CD4-positive, alpha-beta T cell treated with Interleukin-6 at 100 ng/mL for 8 hours (primary cell): ENCODE measurements around the gene DDI1.

ENCODE experiments used
- DNase-seq: peaks from one replicate; pipeline ENCODE4 v3.0.0-alpha.2; 2020; ENCODE audit warnings: mixed read lengths, low spot score

DDI1 gene

DNA sequence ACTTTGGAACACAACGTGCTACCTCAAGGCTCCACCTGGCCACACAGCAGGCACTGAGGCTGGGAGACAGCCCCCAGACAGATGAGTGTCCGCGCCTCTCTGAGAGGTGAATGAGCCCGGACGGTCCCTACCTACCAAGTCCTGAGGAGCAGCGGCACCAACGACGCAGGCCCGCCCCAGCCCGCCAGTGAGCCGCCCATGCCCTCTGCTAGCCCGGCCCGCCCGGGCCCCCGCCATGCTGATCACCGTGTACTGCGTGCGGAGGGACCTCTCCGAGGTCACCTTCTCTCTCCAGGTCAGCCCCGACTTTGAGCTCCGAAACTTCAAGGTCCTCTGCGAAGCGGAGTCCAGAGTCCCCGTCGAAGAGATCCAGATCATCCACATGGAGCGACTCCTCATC lies at the start of gene DDI1:
TSS of gene DDI1 (plus strand) at position 53 of the 400 bp plus-strand sequence. CDS start at position 236, 183 bp downstream.
- no peak for DNase-seq

- no peak for DNase-seq
These were observed 48.5 kb upstream of the DDI1 start for GRCh38 chr11:103987629-103988594.

- DNase-seq, result no peak
These were observed 47.9 kb upstream of the DDI1 start for GRCh38 chr11:103988595-103988969.

DNA sequence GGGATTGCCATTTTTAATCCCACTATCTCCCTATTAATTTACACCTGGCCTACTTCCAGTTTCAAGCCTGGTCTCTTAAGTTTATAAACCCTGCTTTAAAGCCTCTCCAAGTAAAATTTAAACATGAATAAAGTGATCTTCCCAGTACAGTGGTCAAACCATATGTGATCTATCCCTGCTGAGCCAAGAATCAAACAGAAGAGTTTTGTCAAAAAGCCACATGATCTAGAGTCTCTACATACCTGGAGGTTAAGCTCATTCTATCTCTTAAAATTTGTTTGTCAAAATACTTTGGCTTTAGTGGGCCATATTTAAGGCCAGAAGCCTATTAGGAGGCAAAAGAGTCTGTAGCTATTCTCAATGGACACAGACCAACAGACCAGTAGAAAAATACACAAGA lies 42.9 kb upstream of the DDI1 start:
- no peak for DNase-seq

GRCh38 chr11:103994094-103994493 lies 42.3 kb upstream of the DDI1 start:
- no peak for DNase-seq

DNA sequence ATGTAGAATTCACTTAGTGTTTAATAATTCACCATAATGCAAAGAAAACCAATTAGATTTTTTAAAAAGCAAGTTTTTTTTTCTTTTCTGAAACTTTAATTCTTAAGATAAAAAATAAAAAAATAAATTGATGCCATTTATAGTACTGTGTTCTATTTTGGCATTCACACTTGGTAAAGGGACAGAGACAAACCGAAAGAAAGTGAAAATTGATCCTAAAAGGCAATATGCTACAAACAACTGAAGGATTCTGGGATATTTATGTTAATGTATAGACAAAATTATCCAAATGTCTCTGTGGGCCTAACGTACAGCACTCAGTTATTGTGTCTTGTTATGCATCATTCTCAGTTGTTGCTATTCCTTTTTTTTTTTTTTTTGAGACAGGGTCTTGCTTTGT lies 41.9 kb upstream of the DDI1 start:
- no peak for DNase-seq

DNA sequence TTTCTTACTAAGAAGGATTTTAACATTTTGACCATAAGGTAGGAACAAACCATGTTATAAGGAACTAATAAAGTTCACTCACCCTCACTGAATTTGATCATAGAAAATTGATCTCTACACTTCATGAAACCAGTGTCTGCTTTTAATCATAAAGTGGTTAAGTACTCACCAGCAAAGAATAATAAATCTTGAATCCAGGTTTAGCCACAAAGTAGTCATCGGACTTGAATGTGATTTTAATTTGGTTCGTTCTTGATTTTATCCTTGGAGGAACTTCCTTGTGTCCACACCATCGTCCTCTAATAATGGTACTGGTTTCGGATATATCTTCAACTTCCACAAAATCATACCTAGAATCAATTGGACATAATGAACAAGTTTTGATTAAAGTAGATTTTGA lies 40.5 kb upstream of the DDI1 start:
- DNase-seq, result no peak

DNA sequence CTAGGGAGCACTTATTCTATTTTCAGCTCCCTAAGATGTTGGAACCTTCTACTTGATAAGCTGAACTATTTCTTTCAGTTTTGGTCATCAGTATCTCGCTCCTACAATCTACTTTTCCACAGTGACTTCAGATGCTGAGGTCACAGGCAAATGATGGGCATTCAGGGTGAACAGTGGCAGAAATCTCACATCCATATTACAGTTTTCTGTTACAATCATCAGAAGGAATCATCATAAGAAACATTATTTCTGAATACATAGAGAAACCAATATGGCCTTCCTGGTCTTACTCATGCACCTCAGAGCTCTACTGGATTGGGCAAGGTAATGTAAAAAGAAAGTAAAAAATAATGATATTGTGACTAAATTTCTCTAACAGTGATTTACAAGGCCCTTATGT lies 39.4 kb upstream of the DDI1 start:
- DNase-seq, result no peak

DNA sequence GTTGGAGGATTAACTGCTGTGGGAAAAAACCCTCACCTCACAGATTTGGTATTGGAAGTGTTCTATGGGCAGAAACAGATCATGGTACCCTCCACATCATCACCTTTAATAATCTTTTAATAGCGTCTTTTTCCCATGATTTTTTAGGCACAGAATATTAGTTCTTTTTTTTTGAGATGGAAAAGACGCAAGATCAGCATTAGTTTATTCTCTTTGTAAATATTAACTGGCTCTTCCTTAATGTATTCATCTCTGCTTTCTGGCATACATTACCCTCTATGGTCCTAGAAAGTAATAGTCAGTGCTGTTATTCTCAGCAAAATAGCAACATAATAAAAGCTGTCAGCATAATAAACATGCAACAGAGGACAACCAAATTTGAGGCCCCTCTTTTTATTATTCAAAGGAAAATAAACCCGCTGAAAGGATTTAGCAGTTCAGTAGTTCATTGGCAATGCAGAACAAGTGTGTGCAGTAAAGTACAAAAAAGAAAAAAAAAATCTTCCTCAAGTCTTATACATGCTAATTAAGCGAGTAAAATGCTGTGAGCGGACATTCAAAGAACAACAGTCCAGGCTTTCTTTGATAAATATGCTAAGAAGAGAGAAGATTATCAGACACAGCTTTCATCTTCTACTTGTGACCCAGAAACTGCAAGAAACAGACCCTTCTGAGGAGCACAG lies 37.5 kb upstream of the DDI1 start:
- DNase-seq, result no peak

GRCh38 chr11:104000798-104001197 lies 35.6 kb upstream of the DDI1 start:
- no peak for DNase-seq

GRCh38 chr11:104001561-104002056 lies 34.8 kb upstream of the DDI1 start:
- no peak for DNase-seq

DNA sequence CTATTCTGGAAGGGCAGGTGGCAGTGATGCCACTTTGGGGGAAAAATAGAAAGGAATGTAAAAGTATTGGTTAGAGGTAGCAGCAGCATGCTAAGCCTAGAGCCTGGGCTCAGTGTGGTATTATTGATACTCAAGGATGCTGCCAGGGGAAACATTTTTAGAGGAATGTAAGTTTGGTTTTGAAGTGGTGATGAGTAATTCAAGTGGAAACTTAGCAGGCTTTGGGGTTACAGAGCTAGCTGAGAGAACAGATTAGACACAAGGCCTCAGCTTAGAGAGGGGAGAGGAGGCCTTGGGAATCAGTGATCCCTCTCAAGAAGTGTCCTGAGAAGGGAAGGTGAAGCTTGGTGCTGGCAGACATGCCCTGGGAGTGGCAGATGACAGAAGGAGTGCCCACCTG lies 32.9 kb upstream of the DDI1 start:
- DNase-seq, result no peak

GRCh38 chr11:104005234-104005855 lies 31.1 kb upstream of the DDI1 start:
- no peak for DNase-seq

DNA sequence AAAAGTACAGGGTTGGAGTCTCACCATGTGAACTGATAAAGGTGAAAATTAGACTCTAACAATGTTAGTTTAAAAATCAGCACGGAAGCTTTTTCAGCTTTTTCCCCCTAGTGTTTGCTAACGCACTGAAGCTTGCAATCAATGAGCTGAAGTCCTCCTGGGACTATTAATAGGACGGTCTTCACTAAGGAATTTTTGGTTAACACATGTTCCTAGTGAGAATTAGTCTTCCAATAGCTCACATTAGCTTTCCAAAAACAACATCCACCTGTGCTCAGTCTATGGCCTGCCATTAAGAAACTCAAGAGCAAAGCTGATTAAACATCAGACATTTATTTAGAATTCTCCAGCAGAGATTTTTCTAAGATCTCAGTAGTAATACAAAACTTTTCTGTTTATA lies 26.7 kb upstream of the DDI1 start:
- no peak for DNase-seq

DNA sequence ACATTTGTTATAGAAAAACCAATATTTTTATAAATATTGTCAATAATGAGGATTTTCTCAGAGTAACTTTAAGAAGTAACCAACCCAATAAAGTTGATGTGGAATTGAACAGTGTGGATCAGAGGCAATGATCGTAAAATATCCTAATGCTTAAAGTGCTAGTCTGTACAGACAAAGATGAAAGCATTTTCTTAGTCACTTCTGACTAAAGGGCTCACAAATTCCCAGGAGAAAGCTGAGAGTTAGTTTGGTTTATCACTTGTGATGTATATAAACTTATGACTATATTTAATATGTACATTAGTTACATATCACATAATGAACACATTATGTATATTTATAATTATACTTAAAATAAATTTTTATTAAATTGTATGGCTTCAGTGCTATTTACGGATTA lies 25.4 kb upstream of the DDI1 start:
- no peak for DNase-seq

DNA sequence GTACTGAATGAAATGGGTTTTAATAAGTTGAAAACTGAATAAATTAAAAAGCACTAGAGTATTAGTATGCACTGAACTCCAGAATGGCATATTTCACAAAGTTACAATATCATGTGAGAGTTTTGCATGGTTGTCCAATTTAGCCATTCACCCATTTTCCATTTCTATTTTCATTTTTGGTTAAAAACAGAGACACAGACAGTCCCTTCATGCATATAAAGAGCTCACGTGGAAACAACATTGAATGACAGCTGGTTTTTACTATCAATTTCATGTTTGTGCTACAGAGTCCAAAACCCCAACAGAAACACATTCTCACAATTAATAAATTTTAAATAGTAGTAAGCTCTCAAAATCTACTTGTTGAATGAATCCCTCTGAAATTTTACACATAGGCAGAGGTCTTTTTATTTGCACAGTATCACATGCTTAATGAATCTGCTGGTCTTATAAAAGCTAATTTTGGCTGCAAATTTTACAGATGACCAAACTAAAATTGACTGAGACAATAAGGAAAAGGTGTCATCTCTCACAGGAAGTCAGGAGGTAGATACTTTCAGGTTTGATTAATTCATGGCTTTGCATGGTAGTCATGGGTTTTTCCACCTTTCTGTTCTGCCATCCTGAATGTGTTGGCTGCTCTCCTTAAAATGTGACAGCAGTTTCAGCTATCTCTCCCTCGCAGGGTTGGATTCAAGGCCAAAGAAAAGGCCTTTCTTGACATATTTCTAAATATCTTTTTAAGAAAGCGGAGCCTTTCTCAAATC lies 20.6 kb upstream of the DDI1 start:
- DNase-seq, result no peak

GRCh38 chr11:104024572-104024971 lies 11.9 kb upstream of the DDI1 start:
- no peak for DNase-seq

DNA sequence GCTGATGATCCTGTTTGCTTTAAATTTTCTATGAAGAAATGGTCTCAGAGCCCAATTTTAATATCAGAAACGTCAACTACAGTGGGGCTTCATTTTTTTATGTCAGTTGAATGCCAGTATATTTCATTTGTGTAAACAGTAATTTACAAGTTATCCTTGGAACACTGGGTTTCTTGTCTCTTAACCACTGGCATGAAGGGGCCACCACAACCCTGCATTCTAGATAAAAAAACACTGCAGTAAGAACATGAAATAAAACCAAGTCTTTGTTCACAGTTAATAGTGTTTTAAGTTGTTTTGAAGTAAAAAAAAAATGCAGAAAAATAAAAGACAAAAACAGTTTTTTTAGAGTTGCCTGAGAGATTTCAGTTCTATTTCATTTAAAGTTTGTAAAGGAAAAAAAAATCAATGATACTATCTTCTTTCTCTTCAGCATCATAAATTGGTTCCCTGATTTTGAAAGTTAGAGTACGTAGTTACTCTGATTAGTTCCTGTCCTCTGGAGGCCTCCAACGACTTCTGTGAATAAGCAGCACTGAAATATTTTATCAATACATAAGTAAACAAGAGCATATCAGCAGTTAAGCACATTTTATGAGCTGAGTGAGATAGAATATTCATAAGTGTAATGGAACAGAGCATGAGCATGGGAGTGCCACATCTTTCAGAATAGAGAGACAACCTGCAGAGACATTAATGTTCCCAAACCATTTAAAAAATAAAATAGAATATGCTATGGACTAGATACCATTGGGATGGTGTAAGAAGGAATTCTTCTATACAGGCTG lies 7.8 kb upstream of the DDI1 start:
- no peak for DNase-seq

GRCh38 chr11:104033134-104033533 lies 3.3 kb upstream of the DDI1 start:
- no peak for DNase-seq

- no peak for DNase-seq
These were observed 2.9 kb upstream of the DDI1 start for GRCh38 chr11:104033561-104033960.

GRCh38 chr11:104036995-104037394 lies 555 bp downstream of the DDI1 start:
- DNase-seq, result no peak
